B cell (primary cell): ENCODE results near the gene EXOC3L1. TPM values are rescaled to one million over a fixed set of nuclear protein-coding genes. Genes with fewer than 3 reads are reported as not detected.

ENCODE experiments used
- ATAC-seq: fragments of 200-7000 bp; cut with Tn5 transposase; one replicate; pipeline ENCODE4 v1.10.0; 2021; ENCODE audit warnings: low read depth, mild to moderate bottlenecking, moderate number of reproducible peaks, moderate library complexity
- CTCF ChIA-PET: fragments of 350-600 bp; sonication (Branson Sonifier 250); formaldehyde crosslinking; loops from one replicate; lab custom pipeline; 2021; ENCODE audit warnings: antibody characterized with exemption, inconsistent platforms; lab: Charles Lee
- POLR2A ChIA-PET: fragments of 350-600 bp; sonication (Branson Sonifier 250); formaldehyde crosslinking; loops from one replicate; lab custom pipeline; 2021; ENCODE audit warnings: antibody characterized with exemption; lab: Charles Lee
- DNase-seq: peaks from one replicate; pipeline ENCODE4 v3.0.0; 2013
- H2AFZ ChIP-seq: 2 replicates; pipeline ENCODE4 v1.6.1; 2012; ENCODE audit warnings: mild to moderate bottlenecking, low read depth, low read length; ENCODE audit not compliant: insufficient read depth, poor library complexity, severe bottlenecking
- H3K27ac ChIP-seq, 2 donors: 1 replicate in 1 of 2; 2 replicates in 1 of 2; pipeline ENCODE4 v1.5.1; 2012 to 2013; ENCODE audit warnings: low read length in 2 of 2, mild to moderate bottlenecking in 2 of 2, moderate library complexity in 1 of 2
- H3K27me3 ChIP-seq, 4 experiments: fragments of 200-600 bp in 1 of 4; sonication (generic) in 1 of 4; replicated peaks in 1 of 4; 1 replicate in 2 of 4; 2 replicates in 2 of 4; pipeline versions ENCODE4 v1.6.1 to v1.7.0; 2013 to 2016; ENCODE audit warnings: low read length in 3 of 4, mild to moderate bottlenecking in 2 of 4, mixed read lengths in 1 of 4, moderate library complexity in 1 of 4; ENCODE audit not compliant: insufficient read depth in 4 of 4, control insufficient read depth in 3 of 4; ENCODE audit errors: control extremely low read depth in 1 of 4
- H3K36me3 ChIP-seq, 2 experiments: replicated peaks in 1 of 2; 1 replicate in 1 of 2; 2 replicates in 1 of 2; pipeline versions ENCODE4 v1.6.1 to v1.7.1; 2013; ENCODE audit warnings: low read length in 1 of 2; ENCODE audit not compliant: insufficient read depth in 2 of 2, control insufficient read depth in 1 of 2; ENCODE audit errors: control extremely low read depth in 1 of 2, extremely low read depth in 1 of 2
- H3K4me1 ChIP-seq, 2 donors: fragments of 200-600 bp in 1 of 2; sonication (generic) in 1 of 2; 1 replicate in 1 of 2; 2 replicates in 1 of 2; pipeline versions ENCODE4 v1.5.1 to v1.6.1; 2013 to 2017; ENCODE audit warnings: low read length in 2 of 2; ENCODE audit not compliant: control insufficient read depth in 2 of 2, insufficient read depth in 2 of 2
- H3K4me2 ChIP-seq: replicated peaks from 2 replicates; pipeline ENCODE3; 2012; ENCODE audit warnings: mild to moderate bottlenecking, low read depth, low read length; ENCODE audit not compliant: poor library complexity, severe bottlenecking
- H3K4me3 ChIP-seq, 5 experiments: fragments of 200-600 bp in 1 of 5; sonication (generic) in 1 of 5; 1 replicate in 3 of 5; 2 replicates in 2 of 5; pipeline versions ENCODE4 v1.5.1 to v1.7.0; 2011 to 2016; ENCODE audit warnings: low read length in 4 of 5, mild to moderate bottlenecking in 4 of 5, low read depth in 2 of 5, control low read depth in 1 of 5, moderate library complexity in 1 of 5; ENCODE audit not compliant: insufficient read depth in 1 of 5; ENCODE audit errors: control extremely low read depth in 1 of 5, extremely low read depth in 1 of 5
- H3K79me2 ChIP-seq: fragments of 200-600 bp; sonication (generic); one replicate; pipeline ENCODE4 v1.6.0; 2016; ENCODE audit warnings: low read length; ENCODE audit not compliant: control insufficient read depth, insufficient read depth
- H3K9ac ChIP-seq: fragments of 200-600 bp; sonication (generic); 2 replicates; pipeline ENCODE4 v1.6.1; 2017; ENCODE audit warnings: mild to moderate bottlenecking, low read length, moderate library complexity
- H3K9me3 ChIP-seq, 3 donors: one replicate each; pipeline versions ENCODE4 v1.6.1 to v1.7.1; 2013; ENCODE audit warnings: low read length in 2 of 3; ENCODE audit not compliant: control insufficient read depth in 2 of 3, insufficient read depth in 1 of 3; ENCODE audit errors: control extremely low read depth in 1 of 3
- H4K20me1 ChIP-seq: 2 replicates; pipeline ENCODE4 v1.6.0; 2012; ENCODE audit warnings: mild to moderate bottlenecking, low read length; ENCODE audit not compliant: insufficient read depth, control insufficient read depth, poor library complexity, severe bottlenecking
- H3K27ac Mint-ChIP-seq: one replicate; pipeline ENCODE4 v1.8.0; 2021; ENCODE audit warnings: mixed read lengths
- H3K27me3 Mint-ChIP-seq: one replicate; pipeline ENCODE4 v1.8.0; 2021; ENCODE audit warnings: mixed read lengths
- H3K4me1 Mint-ChIP-seq: one replicate; pipeline ENCODE4 v1.8.0; 2021; ENCODE audit warnings: mixed read lengths
- H3K4me3 Mint-ChIP-seq: one replicate; pipeline ENCODE4 v1.8.0; 2021; ENCODE audit warnings: mixed read lengths
- H3K9me3 Mint-ChIP-seq: one replicate; pipeline ENCODE4 v1.8.0; 2022; ENCODE audit warnings: mixed read lengths; ENCODE audit not compliant: insufficient read depth
- CTCF ChIP-seq: fragments of 200-600 bp; IDR thresholded peaks from one replicate; pipeline ENCODE4 v1.8.0; 2022; ENCODE audit warnings: antibody characterized with exemption, mild to moderate bottlenecking
- EZH2 ChIP-seq: IDR thresholded peaks from 2 replicates; pipeline ENCODE4 v1.6.1; 2012; ENCODE audit warnings: borderline replicate concordance, low read depth, mild to moderate bottlenecking, moderate library complexity, low read length; ENCODE audit not compliant: insufficient read depth, poor library complexity, severe bottlenecking
- WGBS: methylation state at CpG from one replicate; pipeline ENCODE4 v1.1.5; 2013; ENCODE audit warnings: missing lambda C conversion rate; ENCODE audit not compliant: insufficient coverage; 5-methylcytosine and 5-hydroxymethylcytosine counted together
- intact Hi-C: fragments of 100-400 bp; cut with micrococcal nuclease; formaldehyde crosslinking; loops from one replicate; pipeline ENCODE4 v1.10.0; 2022
- polyA plus RNA-seq: library from polyadenylated mRNA; depleted of rRNA; stranded (reverse); fragments of >200 nt; gene quantifications from 2 replicates; pipeline ENCODE4 v1.2.3, GENCODE V29; 2012
- total RNA-seq, 2 donors: library from RNA; stranded (reverse); fragments of 120-200 nt in 1 of 2; gene quantifications; 1 replicate in 1 of 2; 2 replicates in 1 of 2; pipeline versions ENCODE4 v1.2.3 to v1.2.4, GENCODE V29; 2013 to 2022

Gene EXOC3L1
- total and polyA plus RNA-seq, 2 donors (not counting 1 experiment from before 2014, with no cell fraction given): not detected

- ATAC-seq (no peak), DNase-seq (no peak)
- no peak for TF ChIP-seq EZH2
- no peak for TF ChIP-seq CTCF
- Histone ChIP-seq H3K27ac (no peak overlapping the region), H4K20me1 (no peaks in the 10 kb centered on the region), H3K4me2 (no peak overlapping the region), H3K36me3 (no peaks in the 10 kb centered on the region), H3K9me3 (no peaks in the 10 kb centered on the region), H3K9ac (no peak overlapping the region), H3K79me2 (no peaks in the 10 kb centered on the region), H3K27me3 (no peaks in the 10 kb centered on the region), H3K4me3 (no peak overlapping the region), H3K4me1 (no peaks in the 10 kb centered on the region), H2AFZ (no peak overlapping the region)
- H3K27ac Mint-ChIP-seq: no peak overlapping the region
- intact Hi-C loops: no loop called here
- no peak overlapping the region for H3K4me3 Mint-ChIP-seq
- ChIA-PET POLR2A (no interaction called here), CTCF (no interaction called here)
- H3K4me1 Mint-ChIP-seq: no peaks in the 10 kb centered on the region
- WGBS: 83% methylated on average over 3 of the region's 8 CpGs
- H3K9me3 Mint-ChIP-seq: no peaks in the 10 kb centered on the region
- H3K27me3 Mint-ChIP-seq: no peaks in the 10 kb centered on the region
These were observed 23.5 kb upstream of the EXOC3L1 start for GRCh38 chr16:67213197-67214019.

GRCh38 chr16:67212766-67213165 is 22.8 kb upstream of the EXOC3L1 start:
- no peak overlapping the region for H3K4me2 ChIP-seq
- no peaks in the 10 kb centered on the region for H3K27me3 Mint-ChIP-seq

More at GRCh38 chr16:67212766-67213165, 22.8 kb upstream of the EXOC3L1 start:
- H2AFZ ChIP-seq: no peak overlapping the region
- no peaks in the 10 kb centered on the region for H3K4me1 ChIP-seq
- POLR2A ChIA-PET: no interaction called here
- H3K79me2 ChIP-seq: no peaks in the 10 kb centered on the region
- CTCF ChIA-PET: interaction anchor here (0.6 kb wide), 1 partner anchor 604 kb away, joined by 3 read pairs; no protein-coding TSS in a partner anchor
- no peaks in the 10 kb centered on the region for H3K36me3 ChIP-seq
- H3K4me1 Mint-ChIP-seq: no peaks in the 10 kb centered on the region
- H3K4me3 Mint-ChIP-seq: no peak overlapping the region
- DNase-seq (no peak), ATAC-seq (no peak)
- TF ChIP-seq CTCF: no peak
- no peak for TF ChIP-seq EZH2
- intact Hi-C loops: no loop called here
- H3K27ac Mint-ChIP-seq: no peak overlapping the region
- H4K20me1 ChIP-seq: no peaks in the 10 kb centered on the region
- H3K9me3 Mint-ChIP-seq: no peaks in the 10 kb centered on the region
- no peaks in the 10 kb centered on the region for H3K9me3 ChIP-seq
- H3K27me3 ChIP-seq: no peaks in the 10 kb centered on the region
- H3K4me3 ChIP-seq: no peak overlapping the region
- H3K27ac ChIP-seq: no peak overlapping the region
- H3K9ac ChIP-seq: no peak overlapping the region
